ENCODE data around the gene ARHGEF2. TPM values are rescaled to one million over a fixed set of nuclear protein-coding genes. Genes with fewer than 3 reads are reported as not detected.

ARHGEF2 gene
- total and polyA plus RNA-seq, 2 of the 13 experiments (the other 11 are each of a cell fraction or from before 2014, with no cell fraction given) = 16.1 to 32.1 TPM

GRCh38 chr1:155967341-155968050 is 10.9 kb downstream of the ARHGEF2 start (continued):
- TF ChIP-seq FUBP1 (CRISPR knock-in tag; IDR thresholded peaks at IDR 0.05; ENCODE audit: borderline replicate concordance) (no peak), MED13 (CRISPR knock-in tag; IDR thresholded peaks at IDR 0.05) (no peak), ZNF24 (IDR thresholded peaks at IDR 0.05) (no peak), ARID5B (CRISPR knock-in tag; IDR thresholded peaks at IDR 0.05) (peak; percentile 72), ZNF563 (CRISPR knock-in tag; IDR thresholded peaks at IDR 0.05) (no peak; the same call in 1 of the 2 replicates), GFI1 (CRISPR knock-in tag; IDR thresholded peaks at IDR 0.05; ENCODE audit: borderline replicate concordance) (no peak; the same call in 1 of the 2 replicates), REPIN1 (CRISPR knock-in tag; IDR thresholded peaks at IDR 0.05; ENCODE audit: borderline replicate concordance, low read depth) (0 out of 2 replicates have a peak, but pooled peaks have one; percentile 43), HMG20B (CRISPR knock-in tag; conservative IDR thresholded peaks at IDR 0.05) (no peak), REST (IDR thresholded peaks at IDR 0.05; ENCODE audit: borderline replicate concordance in 1 of 2, low read depth in 1 of 2, low read length in 2 of 2) (no peak), CREB1 (IDR thresholded peaks at IDR 0.05) (no peak), CREB1 (CRISPR knock-in tag; IDR thresholded peaks at IDR 0.05) (no peak), PCBP1 (IDR thresholded peaks at IDR 0.05; ENCODE audit: borderline replicate concordance, low read depth, low read length) (0 out of 2 replicates have a peak, but pooled peaks have one; percentile 62), SNRNP70 (IDR thresholded peaks at IDR 0.05; ENCODE audit: low read depth, low read length) (no peak), BHLHE40 (IDR thresholded peaks at IDR 0.05; ENCODE audit: low read length) (no peak), PPARG (CRISPR knock-in tag; conservative IDR thresholded peaks at IDR 0.05) (peak; percentile 48; the same call in 1 of the 2 replicates), SMYD3 (CRISPR knock-in tag; IDR thresholded peaks at IDR 0.05) (no peak), POLR2G (IDR thresholded peaks at IDR 0.05; ENCODE audit: low read depth, low read length) (no peak), PHB2 (IDR thresholded peaks at IDR 0.05; ENCODE audit: partially characterized antibody) (no peak), ZNF501 (CRISPR knock-in tag; IDR thresholded peaks at IDR 0.05) (no peak), NCOR1 (IDR thresholded peaks at IDR 0.05; ENCODE audit: borderline replicate concordance, low read length) (0 out of 2 replicates have a peak, but pooled peaks have one; percentile 23), PRPF4 (IDR thresholded peaks at IDR 0.05; ENCODE audit: low read depth, low read length, poor library complexity, severe bottlenecking) (no peak)

All from HepG2 (cell line).